Measurements from ENCODE around the gene SPOCK1. TPM values are rescaled to one million over a fixed set of nuclear protein-coding genes. Genes with fewer than 3 reads are reported as not detected.

The SPOCK1 gene
- total and polyA plus RNA-seq, 2 experiments from 2014 or later: 268 to 471 TPM

DNA sequence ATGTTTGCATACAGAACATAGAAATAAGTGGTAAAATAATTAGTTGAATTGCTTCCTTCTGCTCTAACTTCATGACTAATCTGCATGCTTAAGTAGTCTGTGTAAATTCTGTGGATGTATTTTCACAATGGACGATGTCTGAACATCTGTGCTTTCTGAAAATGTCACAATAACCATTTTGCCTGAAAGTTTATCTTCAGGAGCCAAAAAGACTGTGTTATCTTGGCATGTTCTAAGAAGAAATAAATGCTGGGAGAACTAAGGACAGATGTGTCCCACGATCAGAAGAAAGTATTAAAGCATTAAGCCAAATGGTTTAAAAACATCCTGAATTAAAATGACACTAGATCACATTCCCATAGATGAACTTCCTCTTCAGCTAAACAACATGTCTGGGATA lies 397.6 kb downstream of the SPOCK1 start:
- peak; percentile 59 for DNase-seq
- H3K9me2 ChIP-seq (ENCODE audit: insufficient read depth): no peaks in the 10 kb centered on the region
- peaks cover 31% of the 10 kb centered on the region for H3F3A ChIP-seq (ENCODE audit: insufficient read depth)
- no peaks in the 10 kb centered on the region for H3K9me3 ChIP-seq (ENCODE audit: low read depth)
- no peak overlapping the region for H3K9ac ChIP-seq
- no peaks in the 10 kb centered on the region for H3K36me3 ChIP-seq (ENCODE audit: low read depth)
- H3K4me2 ChIP-seq (ENCODE audit: unreplicated experiment): no peak overlapping the region
- WGBS, 2 experiments (ENCODE audit: low coverage in 1 of 2, low lambda C conversion rate in 2 of 2, missing lambda C conversion rate in 2 of 2): 20 to 26% methylated on average over 2 of the region's 2 CpGs
- H3K79me2 ChIP-seq (ENCODE audit: insufficient read depth): peaks cover 13% of the 10 kb centered on the region
- H3K27me3 ChIP-seq (replicated peaks; ENCODE audit: insufficient read depth): no peaks in the 10 kb centered on the region
- peaks cover 23% of the 10 kb centered on the region for H3K4me1 ChIP-seq (ENCODE audit: insufficient read depth)
- no peak overlapping the region for H3K4me3 ChIP-seq
- in situ Hi-C loops (cut with MboI): no loop called here
- no peaks in the 10 kb centered on the region; the same call in 1 of the 2 replicates for H4K20me1 ChIP-seq (ENCODE audit: insufficient read depth)
- TF ChIP-seq EZH2phosphoT487 (IDR thresholded peaks at IDR 0.05; ENCODE audit: insufficient read depth, low read depth): no peak
- TF ChIP-seq EZH2 (IDR thresholded peaks at IDR 0.05; ENCODE audit: insufficient read depth, poor library complexity, severe bottlenecking): no peak
- H3K27ac ChIP-seq: 0 out of 2 replicates have a peak overlapping the region, but pooled peaks have one; percentile 15
- no peak overlapping the region for H2AFZ ChIP-seq

DNA sequence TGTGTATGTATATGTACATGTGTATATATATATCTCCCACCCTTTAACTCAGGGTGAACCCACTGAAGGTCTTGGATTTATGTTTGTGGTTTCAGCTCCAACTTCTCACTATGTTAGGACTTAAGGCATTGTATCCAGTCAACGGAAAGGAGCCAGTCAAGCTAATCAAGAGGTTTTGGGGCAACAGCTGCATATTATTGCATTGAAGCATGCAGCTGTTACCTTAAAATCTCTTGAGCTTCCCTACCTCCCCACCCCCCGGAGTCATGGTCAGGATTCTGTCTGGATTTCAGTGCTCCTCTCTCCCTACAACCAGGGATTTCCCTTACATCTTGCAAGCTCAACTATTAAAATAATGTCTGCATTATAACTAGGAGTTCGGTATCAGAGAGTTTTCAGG lies 399.5 kb downstream of the SPOCK1 start:
- WGBS, 2 experiments (ENCODE audit: low coverage in 1 of 2, low lambda C conversion rate in 2 of 2, missing lambda C conversion rate in 2 of 2): 79 to 86% methylated on average over 3 of the region's 3 CpGs
- peaks cover 13% of the 10 kb centered on the region for H3K79me2 ChIP-seq (ENCODE audit: insufficient read depth)
- no peak for DNase-seq
- no peak for TF ChIP-seq EZH2 (IDR thresholded peaks at IDR 0.05; ENCODE audit: insufficient read depth, poor library complexity, severe bottlenecking)
- no peak for TF ChIP-seq EZH2phosphoT487 (IDR thresholded peaks at IDR 0.05; ENCODE audit: insufficient read depth, low read depth)
- H4K20me1 ChIP-seq (ENCODE audit: insufficient read depth): peaks cover 2% of the 10 kb centered on the region; the same call in 1 of the 2 replicates
- no peaks in the 10 kb centered on the region for H3K36me3 ChIP-seq (ENCODE audit: low read depth)
- no peak overlapping the region for H2AFZ ChIP-seq
- peaks cover 47% of the 10 kb centered on the region for H3F3A ChIP-seq (ENCODE audit: insufficient read depth)
- no peak overlapping the region for H3K4me2 ChIP-seq (ENCODE audit: unreplicated experiment)
- H3K9ac ChIP-seq: no peak overlapping the region
- in situ Hi-C loops (cut with MboI): no loop called here
- H3K4me3 ChIP-seq: no peak overlapping the region
- H3K27ac ChIP-seq: no peak overlapping the region
- H3K4me1 ChIP-seq (ENCODE audit: insufficient read depth): peaks cover 36% of the 10 kb centered on the region
- H3K9me2 ChIP-seq (ENCODE audit: insufficient read depth): no peaks in the 10 kb centered on the region
- no peaks in the 10 kb centered on the region for H3K27me3 ChIP-seq (replicated peaks; ENCODE audit: insufficient read depth)
- H3K9me3 ChIP-seq (ENCODE audit: low read depth): no peaks in the 10 kb centered on the region

DNA sequence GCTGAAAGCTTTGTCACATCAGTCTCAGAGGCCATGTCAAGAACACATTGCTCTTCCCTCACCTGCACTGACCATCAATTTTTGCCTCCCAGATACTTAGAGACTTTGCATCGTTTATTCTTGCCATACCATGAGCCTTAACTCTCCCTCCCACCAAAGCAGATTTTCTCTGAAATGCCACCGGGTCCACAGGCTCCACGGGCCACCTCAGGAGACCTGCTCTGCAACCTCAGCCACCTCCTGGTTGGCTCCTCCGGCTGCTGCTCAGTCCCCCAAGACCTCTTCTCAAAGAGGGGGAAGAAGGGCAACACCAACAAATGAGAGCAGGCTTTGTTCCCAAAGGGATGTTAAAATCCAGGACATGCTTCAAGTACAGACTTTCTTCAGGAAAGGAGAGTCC lies 400.5 kb downstream of the SPOCK1 start:
- Histone ChIP-seq H3K9me3 (ENCODE audit: low read depth) (no peaks in the 10 kb centered on the region), H3K4me2 (ENCODE audit: unreplicated experiment) (no peak overlapping the region), H3K9me2 (ENCODE audit: insufficient read depth) (no peaks in the 10 kb centered on the region), H4K20me1 (ENCODE audit: insufficient read depth) (peaks cover 2% of the 10 kb centered on the region; the same call in 1 of the 2 replicates), H2AFZ (no peak overlapping the region), H3K27me3 (replicated peaks; ENCODE audit: insufficient read depth) (no peaks in the 10 kb centered on the region), H3K9ac (no peak overlapping the region), H3K79me2 (ENCODE audit: insufficient read depth) (peaks cover 7% of the 10 kb centered on the region), H3K36me3 (ENCODE audit: low read depth) (no peaks in the 10 kb centered on the region), H3K27ac (no peak overlapping the region), H3K4me3 (no peak overlapping the region), H3F3A (ENCODE audit: insufficient read depth) (peaks cover 49% of the 10 kb centered on the region), H3K4me1 (ENCODE audit: insufficient read depth) (peaks cover 41% of the 10 kb centered on the region)
- in situ Hi-C loops (cut with MboI): no loop called here
- TF ChIP-seq EZH2phosphoT487 (IDR thresholded peaks at IDR 0.05; ENCODE audit: insufficient read depth, low read depth) (no peak), EZH2 (IDR thresholded peaks at IDR 0.05; ENCODE audit: insufficient read depth, poor library complexity, severe bottlenecking) (no peak)
- 89 to 93% methylated on average over 4 of the region's 4 CpGs for WGBS, 2 experiments (ENCODE audit: low coverage in 1 of 2, low lambda C conversion rate in 2 of 2, missing lambda C conversion rate in 2 of 2)
- DNase-seq: no peak

DNA sequence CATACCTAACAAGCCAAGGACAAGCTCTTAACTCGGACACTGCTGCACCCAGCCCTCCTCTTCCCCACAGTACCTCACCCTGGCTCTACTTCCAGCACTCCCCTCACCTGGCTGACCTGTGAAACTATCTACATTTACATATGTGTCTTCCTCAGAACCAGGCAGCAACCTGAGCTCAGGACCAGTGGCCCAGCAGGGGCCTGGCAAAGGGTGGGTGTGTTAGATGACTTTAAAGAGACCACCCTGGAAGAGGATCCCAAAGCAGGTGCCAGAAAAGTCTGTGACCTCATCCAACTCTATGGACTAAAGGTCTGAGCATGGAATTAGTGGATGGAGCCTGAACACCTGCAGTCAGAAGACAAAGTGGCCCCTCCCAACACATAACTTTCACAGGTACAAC lies 400.9 kb downstream of the SPOCK1 start:
- no peak overlapping the region for H3K4me2 ChIP-seq (ENCODE audit: unreplicated experiment)
- DNase-seq: no peak
- no peaks in the 10 kb centered on the region for H3K36me3 ChIP-seq (ENCODE audit: low read depth)
- in situ Hi-C loops (cut with MboI): no loop called here
- peaks cover 6% of the 10 kb centered on the region; the same call in 1 of the 2 replicates for H3K79me2 ChIP-seq (ENCODE audit: insufficient read depth)
- H3K4me1 ChIP-seq (ENCODE audit: insufficient read depth): peaks cover 41% of the 10 kb centered on the region
- no peak for TF ChIP-seq EZH2 (IDR thresholded peaks at IDR 0.05; ENCODE audit: insufficient read depth, poor library complexity, severe bottlenecking)
- no peak for TF ChIP-seq EZH2phosphoT487 (IDR thresholded peaks at IDR 0.05; ENCODE audit: insufficient read depth, low read depth)
- no peak overlapping the region for H3K9ac ChIP-seq
- H3K9me2 ChIP-seq (ENCODE audit: insufficient read depth): no peaks in the 10 kb centered on the region
- no peak overlapping the region for H2AFZ ChIP-seq
- H4K20me1 ChIP-seq (ENCODE audit: insufficient read depth): peaks cover 2% of the 10 kb centered on the region; the same call in 1 of the 2 replicates
- no peak overlapping the region for H3K4me3 ChIP-seq
- no peaks in the 10 kb centered on the region for H3K9me3 ChIP-seq (ENCODE audit: low read depth)
- H3K27me3 ChIP-seq (replicated peaks; ENCODE audit: insufficient read depth): no peaks in the 10 kb centered on the region
- peaks cover 49% of the 10 kb centered on the region for H3F3A ChIP-seq (ENCODE audit: insufficient read depth)
- 73 to 92% methylated on average over 1 of the region's 1 CpG for WGBS, 2 experiments (ENCODE audit: low coverage in 1 of 2, low lambda C conversion rate in 2 of 2, missing lambda C conversion rate in 2 of 2)
- no peak overlapping the region for H3K27ac ChIP-seq
